TTC549 (cell line): ENCODE measurements around the gene NISCH.

ENCODE experiments used
- FAIRE-seq: peaks from 2 replicates; lab custom pipeline; 2012; peaks lifted over from hg19 to GRCh38; lab: Jason Lieb, UNC

The NISCH gene

DNA sequence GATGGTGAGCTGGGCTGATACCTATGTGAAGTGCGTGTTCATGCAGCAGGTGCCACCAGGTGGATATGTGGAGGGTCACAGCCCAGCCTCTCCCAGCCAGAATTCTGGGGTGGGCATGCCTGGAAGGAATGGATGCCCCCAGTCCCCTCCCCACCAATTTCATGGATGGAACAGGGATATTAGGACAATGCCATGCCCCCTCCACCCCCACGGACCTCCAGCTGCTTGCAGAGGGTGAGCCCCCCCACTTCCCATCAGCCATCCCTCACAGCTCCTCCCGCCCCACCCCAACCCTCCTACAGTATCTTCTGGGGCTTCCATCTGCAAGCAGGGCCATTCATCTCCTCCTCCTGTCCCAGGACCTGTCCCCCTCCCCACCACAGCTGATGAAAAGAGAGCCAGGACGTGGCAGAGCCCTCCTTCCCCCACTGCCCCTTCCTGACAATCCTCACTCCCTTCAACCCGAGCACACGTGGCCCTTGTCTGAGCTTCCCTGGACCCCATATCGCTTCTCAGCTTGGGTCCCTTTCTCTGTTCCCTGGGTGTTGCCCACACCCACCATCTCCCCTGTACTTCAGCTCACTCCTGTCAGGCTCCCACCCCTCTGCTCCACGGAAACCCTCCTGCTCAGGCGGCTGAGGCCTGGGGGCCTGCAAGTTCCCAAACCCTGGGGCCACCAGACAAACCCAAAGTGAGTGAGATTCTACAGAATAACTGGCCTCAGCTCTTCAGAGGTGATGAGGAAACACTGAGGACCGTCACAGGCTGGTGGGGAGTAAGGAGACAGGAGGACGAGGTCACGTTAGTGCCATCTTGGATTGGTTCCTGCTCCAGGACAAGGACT lies 7.7 kb upstream of the NISCH start:
- no peak for FAIRE-seq

DNA sequence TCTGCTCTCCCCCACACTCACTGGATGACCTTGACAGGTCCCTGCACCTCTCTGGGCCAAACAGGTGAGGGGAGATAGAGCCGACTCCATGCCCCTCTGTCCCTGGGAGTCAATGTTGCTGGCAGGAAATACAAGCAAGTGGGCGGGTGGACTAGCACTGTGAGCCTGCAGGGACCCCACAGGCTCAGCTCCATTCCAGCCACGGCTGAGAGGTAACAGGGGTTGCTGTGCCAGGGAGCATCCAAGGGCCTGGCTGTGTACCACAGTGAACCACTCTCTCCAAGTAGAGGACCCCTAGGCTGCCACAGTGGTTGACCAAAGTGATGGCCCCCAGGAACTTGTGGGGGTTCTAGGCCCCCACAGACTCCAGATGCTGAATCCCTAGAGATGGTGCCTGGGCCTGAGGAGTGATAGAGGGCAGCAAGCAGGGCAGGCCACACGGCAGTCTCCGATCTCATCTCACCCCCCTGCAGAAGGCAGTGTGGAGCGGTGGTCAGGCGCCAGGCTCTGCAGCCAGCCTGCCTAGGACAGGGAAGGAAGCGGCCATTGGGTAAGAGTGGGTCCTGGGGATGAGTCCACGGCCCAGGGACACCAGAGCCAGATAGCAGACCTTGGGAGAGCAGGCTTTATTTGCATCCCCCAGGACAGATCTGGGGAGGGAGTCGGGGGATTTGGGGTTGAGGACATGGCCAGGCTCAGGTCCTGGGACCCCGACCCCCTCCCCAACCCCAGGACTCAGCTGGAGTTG lies 4.7 kb upstream of the NISCH start:
- FAIRE-seq: no peak

DNA sequence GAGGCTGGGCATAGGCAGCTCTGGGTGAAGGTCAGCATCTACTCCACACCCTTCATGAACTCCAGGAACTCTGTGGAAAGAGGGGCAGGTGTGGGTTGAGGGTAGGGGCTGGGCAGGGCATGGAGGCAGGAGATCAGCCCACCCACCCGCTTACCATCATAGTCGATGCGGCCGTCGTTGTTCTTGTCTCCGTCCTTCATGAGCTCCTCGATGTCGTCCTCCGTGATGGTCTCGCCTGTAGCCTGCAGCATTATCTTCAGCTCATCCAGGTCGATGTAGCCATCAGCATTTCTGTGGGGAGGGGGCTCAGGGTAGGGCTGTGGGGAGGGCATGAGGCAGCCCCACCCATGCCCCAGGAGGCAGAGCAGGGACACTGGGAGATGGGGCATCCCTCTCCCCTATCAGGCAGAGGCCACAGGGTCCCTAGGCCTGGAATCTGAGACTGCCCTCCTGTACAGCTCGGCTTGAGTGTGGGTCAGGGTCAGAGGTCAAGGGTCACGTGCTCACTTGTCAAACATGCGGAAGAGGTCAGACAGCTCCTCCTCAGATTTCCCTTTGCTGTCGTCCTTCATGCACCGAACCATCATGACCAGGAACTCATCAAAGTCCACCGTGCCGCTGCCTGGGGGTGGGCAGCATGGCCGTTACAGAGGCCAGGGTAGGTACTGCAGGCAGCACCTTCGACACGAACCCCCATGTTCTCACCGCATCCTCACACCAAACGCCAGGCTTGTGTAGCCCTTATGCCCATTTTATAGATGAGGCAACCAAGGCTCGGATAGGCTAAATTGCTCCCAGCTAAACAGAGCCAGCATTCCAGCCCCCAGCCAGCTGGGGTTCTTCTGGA lies 3.9 kb upstream of the NISCH start:
- FAIRE-seq: no peak

DNA sequence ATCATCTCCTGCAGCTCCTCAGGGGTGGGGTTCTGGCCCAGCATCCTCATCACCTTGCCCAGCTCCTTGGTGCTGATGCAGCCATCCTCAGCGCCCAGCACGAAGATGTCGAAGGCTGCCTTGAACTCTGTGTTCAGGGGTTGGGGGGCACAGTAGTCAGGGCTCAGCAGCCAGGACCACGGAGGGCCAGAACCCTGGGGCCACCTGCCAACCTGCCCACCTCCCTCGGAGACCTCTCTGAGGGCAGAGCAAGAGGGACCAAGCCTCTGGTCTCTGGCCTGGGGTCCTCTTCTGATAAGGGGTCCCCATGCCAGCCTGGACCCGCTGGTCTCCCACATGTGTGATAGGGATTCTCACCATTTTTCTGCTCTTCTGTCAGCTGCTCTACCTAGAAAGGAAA lies 3.3 kb upstream of the NISCH start:
- no peak for FAIRE-seq

DNA sequence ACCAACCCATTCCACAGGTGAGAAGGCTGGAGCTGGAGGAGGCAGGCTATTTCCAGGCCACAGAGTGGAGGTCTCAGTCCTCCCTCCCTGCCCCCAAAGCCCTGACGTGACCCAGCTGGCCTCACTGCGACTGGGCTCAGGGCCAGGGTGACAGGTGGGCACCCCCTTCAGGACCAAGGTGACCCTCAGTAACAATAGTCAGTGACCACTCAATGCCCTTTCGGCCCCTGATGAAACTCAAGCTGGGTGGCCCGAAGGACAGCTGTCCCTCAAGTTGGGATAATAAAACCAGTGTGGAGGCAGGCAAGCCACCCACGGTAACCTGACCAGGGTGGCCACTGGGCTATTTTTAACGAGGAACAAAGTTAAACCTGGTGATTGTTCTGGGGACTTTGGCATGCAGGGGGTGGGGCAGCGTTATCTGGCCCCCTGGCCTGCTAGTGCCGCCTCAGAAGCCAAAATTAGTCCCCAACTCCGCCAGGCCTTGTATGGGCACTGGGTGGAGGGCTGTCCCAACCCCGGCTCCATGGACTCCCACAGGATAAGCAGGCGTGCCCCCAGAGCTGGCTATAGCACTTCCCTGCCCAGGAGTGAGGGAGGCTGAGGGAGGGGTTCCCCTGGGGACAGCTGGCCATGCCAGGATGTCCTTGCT lies 2.7 kb upstream of the NISCH start:
- no peak for FAIRE-seq

DNA sequence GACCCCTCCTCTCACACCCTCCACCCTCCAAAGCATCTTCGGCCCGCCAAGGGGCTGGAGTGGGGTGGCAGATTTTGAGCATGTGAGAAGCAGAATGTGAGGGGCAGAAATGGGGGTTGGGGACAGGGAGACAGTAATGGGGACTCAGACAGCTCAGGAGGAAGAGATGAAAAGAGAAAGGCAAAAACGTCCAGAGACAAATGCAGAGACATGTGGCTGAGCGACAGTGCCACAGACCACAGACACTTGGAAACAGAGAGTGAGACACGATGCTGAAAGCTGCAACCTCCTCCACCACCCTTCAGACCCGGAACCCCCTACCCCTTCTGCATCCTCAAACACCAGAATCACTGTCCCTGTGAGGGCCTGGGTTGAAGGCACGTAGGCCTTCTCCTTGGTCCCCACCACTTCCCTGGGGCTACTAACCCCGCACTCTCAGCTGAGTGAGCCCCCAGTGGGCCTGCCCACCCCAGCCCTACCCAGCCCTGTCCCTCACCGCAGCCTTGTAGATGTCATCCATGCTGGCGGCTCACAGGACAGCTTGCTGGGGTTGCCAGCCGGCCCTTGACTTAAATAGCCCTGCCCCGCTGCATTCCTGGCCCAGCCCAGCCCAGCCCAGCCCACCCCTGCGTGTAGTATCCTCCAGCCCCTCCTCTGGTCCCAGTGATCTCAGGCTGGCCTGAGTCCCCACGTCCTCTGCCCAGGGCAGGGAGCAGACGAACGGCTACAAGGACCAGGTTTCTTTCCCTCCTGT lies 1.7 kb upstream of the NISCH start, which contains the start of gene TNNC1:
TSS of gene TNNC1 (minus strand) at position 546 of the 754 bp plus-strand sequence. CDS start at position 520, 26 bp downstream.
- FAIRE-seq: no peak

DNA sequence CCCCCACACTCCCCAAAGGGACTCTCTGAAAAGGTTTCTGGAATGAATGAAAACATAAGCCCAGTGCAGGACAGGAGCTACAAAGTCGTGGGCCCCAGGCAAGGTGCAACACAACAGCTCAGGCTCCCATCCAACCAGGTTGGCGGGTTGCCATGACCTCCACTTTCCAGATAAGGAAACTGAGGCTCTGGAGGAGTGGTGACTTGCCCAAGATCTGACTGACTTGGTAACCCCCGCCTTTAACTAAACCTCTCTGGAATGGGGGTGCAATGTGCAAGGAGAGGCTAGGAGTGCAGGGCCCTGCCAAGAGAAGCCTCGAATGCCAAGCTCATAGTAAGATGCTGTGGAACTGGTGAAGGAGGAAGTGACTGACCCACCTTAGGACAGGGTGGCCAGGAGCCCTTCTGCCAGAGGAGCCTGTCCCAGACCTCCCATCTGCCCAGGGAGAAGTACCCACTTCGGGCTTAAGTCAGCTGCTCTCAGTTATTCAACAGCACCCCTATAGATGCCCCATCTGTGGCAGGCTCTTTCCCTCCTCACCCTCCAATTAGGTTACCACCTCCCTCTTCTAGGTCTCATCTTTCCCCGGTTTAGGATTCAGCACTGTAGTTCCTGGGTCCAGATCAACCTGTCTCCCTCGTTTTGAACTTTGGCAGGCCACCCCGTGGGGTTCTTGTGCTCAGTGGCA lies 1.0 kb upstream of the NISCH start:
- no peak for FAIRE-seq

DNA sequence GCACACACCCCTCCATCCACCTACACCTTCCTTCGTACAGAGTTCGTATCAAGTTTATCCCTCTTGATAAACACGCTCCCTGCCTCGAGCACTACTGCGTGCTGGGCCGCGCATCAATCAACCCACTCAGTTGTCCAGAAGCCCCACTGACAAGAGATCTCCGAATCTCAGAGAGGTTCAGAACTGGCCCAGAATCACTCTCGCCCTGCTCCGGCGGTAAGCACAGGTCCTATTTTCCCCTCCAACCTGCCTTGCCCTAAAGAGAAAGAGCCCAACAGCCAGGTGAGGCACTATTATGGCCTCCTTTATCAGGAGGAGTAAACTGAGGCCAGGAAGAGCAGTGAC lies 494 bp upstream of the NISCH start:
- no peak for FAIRE-seq

DNA sequence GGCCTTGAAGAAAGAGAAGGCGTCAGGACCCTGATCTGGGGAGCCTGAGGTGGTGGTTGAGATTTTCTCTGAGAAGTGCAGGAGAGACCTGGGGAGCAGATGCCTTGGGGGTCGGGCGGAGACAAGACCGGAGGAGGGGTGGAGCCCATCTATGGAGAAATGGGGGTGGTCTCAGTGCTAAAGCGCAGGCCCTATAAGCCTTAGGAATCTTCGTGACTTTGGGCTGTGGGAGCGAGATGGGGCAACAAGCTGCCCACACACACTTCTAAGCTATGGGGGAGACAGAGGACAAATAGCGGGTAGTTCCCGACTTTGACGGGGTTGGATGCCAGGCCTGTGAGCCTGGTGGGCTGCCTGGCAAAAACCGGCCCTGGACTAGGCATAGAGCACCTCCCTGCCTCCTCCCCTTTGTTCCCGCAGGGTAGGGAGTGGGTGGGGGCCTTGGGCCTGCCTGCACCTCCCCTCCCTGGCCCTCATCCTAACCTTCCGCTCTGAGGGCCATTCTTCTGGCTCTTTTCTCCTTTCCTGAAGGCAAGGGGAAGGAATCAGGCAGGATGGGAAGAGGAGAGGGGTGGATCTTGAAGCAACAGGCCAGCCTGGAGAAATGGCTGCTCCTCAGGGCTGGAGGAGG lies 880 bp downstream of the NISCH start:
- no peak for FAIRE-seq

DNA sequence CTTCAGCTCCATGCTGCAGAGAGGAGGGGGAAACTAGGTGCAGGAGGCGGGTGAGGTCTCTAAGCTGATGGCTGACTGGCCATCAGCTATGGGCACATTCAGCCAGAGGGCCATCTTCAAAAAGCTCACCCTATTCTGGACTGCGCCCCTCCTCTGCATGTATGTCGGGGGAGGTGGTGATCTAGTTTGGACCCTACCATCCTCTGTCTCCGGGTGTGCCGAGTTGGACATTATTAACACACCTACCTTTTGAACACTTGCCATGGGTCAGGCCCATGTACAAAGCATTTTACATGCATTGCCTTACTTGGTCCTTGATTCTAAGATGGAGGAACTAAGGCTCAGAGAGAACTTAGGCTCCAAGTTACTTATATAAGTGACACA lies 1.4 kb downstream of the NISCH start:
- FAIRE-seq: no peak

DNA sequence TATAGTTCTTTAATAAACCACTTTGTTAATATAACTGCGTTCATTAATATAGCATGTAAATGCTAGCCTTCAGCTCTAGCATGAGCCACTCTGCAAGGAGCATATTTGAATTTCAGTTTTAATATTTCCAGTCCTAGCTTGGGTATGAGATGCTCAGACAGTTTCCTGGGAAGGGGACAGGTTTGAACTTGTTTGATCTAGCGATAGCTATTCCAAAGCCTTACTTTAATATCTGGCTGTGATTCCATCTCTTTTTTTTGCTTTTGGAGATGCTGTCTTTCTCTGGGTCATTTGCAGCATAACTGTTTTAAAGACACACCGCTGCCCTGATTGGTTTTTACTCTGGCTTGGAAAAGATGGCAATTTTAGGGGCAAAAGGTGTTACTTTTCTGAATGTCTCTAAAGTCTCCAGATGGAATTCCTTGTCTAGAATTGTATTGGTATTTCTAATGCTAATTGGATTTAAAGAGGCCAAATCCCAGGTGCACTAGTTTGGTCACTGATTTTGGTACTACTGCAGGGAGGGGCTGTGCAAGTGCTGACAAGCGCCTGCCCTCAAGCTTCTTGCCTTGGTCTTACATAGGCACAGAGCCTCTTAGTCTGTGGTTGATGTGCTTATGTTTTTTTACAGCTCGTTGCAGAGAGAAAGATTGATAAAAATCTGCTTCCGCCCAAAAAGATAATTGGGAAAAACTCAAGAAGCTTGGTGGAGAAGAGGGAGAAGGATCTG lies 2.8 kb downstream of the NISCH start:
- FAIRE-seq: no peak

DNA sequence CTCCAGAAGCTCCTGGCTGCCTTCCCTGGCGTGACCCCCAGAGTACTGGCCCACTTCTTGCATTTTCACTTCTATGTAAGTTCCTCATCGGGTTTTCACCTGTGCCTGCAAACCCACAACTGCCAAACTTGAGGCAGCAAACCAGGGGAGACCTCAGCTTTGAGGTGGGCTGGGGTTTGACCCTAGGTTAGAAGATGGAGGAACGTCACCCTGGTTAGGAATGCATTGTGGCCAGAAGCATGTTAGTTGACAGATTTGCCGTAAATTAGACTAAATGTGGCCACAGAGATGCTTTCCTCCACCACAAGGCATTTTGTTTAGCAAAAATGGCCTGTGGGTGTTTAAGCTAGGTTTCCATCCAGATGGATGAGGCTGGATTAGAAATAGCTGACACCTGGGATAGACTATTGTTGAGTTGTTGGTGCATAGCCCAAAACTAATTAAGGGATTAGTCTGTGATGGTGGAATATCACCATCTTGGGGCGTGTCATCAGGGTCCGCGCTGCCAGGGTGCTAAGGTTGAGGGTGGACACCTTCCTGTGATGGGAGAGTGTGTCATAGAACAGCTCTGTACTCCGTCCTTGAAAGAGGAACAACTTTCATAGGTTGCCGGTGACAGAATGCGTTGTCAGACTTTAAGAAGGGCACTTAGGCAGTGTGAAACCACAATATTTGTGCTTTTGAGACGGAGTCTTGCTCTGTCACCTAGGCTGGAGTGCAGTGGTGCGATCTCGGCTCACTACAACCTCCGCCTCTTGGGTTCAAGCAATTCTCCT lies 3.6 kb downstream of the NISCH start:
- FAIRE-seq: no peak

DNA sequence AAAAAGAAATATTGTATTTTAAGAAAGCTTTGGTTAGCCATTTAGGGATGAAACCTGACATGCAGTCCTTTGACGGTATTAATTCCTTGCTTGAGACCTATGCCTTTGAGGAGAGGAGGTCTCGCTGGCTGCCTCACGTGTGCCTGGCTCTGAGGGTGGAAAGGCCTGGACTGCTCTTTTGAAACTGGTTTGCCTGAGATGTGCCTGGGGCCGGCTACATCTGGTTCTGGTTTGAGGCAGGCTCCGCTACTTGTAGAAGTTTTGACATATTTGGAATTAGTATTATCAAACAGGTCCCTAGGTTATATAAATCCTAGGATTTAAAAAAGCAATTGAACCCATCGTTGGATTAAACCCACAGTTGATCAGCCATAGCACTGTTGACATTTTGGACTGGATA lies 6.5 kb downstream of the NISCH start:
- FAIRE-seq: no peak

DNA sequence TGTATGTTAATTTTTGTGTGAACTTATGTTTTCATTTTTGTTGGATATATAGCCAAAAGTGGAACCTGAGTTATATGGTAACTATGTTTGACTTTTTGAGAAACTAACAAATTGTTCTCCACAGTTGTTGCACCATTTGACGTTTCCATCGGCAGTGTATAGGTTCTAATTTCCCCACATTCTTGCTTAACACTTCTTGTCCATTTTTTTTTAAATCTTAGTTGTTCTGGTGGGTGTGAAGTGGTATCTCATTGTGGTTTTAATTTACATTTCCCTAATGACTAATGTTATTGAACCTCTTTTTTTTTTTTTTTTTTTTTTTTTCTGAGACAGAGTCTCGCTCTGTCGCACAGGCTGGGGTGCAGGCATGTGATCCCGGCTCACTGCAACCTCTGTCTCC lies 8.0 kb downstream of the NISCH start:
- FAIRE-seq: no peak

DNA sequence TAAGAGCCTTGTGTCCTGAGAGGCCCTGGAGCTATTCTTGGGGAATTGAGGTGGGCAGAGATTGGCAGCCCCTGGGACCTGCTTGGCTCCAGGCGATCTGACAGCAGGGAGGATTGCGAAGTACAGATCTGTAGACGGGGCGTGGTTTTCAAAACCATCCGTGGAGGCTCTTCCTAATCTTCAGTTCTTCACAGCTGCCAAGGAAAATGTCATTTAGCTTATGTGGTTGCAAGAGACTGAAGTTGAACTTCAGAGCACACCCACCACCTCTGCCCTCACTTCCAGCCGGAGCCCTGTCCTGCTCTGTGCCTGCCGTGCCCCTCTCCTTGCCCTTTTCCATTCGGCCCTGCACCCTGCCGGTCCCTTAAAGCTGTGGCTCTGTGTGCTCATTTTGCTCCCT lies 12.9 kb downstream of the NISCH start:
- no peak for FAIRE-seq

DNA sequence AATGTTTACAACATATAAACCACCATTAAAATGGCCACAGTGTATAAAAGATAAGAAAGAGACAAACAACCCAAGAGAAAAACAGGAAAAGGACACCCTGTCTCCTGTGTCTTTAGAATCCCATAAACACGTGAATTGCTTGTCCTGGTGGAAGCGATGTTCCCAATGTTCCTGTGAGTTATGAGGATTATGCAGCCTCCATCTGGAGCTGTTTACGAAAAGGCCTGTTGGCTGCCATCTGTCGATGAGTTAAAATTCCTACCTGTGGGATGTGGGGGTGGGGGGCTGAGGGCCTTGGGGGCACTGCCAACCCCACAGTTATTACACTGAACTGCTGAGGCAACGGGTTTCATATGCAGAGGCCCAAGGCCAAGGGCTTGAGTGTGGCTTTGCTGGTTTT lies 13.6 kb downstream of the NISCH start:
- no peak for FAIRE-seq

DNA sequence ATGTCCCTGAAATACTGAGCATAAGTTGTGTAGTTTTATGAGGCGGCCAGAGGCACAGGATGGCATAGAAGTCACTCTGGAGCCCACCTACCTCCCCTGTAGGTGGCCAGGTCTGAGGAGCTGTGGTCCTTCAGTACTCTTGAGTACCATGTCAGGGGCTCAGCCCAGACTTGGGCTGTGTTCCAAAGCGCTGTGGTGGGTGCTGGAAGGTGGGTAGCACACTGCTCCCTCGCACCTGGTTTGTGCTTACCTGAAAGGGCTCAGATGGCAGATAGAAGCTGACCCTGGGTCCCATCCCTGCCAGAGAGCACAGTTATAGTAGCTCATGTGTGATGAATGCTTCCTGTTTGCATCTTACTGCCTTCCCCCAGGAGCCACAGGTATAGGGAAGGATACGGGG lies 15.5 kb downstream of the NISCH start:
- FAIRE-seq: no peak

DNA sequence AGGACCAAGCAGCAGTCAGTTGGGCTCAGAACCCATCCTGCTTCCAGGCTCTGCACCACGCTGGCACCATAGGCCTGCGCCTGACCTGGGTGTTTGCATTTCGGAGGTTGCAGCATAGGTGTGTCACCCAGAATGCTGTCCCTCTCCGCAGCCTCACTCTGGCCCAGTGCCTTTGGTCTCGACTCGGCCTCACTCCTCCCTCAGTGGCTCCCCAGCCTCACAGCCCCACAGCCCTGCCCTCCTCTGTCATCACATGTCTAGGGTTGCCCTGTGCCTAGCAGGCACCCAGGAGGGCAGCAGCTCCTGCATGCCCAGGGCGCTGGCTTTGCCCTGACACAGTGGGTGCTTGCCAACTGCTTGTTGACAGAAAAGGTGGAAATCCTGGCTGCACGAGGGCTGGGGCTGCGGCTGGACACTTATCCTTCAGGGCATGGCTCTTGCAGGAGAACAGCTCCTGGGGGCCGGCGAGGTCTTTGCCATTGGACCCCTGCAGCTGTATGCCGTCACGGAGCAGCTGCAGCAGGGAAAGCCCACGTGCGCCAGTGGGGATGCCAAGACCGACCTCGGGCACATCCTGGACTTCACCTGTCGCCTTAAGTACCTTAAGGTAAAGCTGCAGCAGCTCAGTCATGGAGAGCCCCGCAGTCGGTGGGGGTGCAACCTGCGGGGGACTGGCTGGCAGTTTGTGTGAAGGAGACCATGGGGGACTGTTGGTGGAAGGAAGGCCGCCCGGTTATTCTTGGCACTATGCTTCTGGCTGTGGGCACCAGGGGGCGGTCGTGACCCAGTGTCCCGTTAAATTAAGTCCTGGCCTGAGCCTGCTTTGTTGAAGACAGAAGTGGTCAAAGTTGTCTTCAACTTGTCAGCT lies 16.2 kb downstream of the NISCH start:
- no peak for FAIRE-seq
